ENCODE measurements around the gene SOX12. TPM values are rescaled to one million over a fixed set of nuclear protein-coding genes. Genes with fewer than 3 reads are reported as not detected.

The SOX12 gene
- total and polyA plus RNA-seq, 4 donors: 0.67 to 4.2 (median 1.7) TPM

- TF ChIP-seq REST (IDR thresholded peaks at IDR 0.05) (no peak), RXRA (IDR thresholded peaks at IDR 0.05) (no peak)
Observed at GRCh38 chr20:312866-313265, 12.5 kb upstream of the SOX12 start (continued).

GRCh38 chr20:313402-313801, 11.9 kb upstream of the SOX12 start:
- no peak overlapping the region for H3K4me3 ChIP-seq (ENCODE audit: low read depth in 1 of 3, low read length in 3 of 3)
- no peak overlapping the region for H3K9ac ChIP-seq (ENCODE audit: low read depth in 1 of 2, low read length in 2 of 2)
- no peaks in the 10 kb centered on the region for H3K36me3 ChIP-seq (ENCODE audit: control insufficient read depth in 4 of 4, insufficient read depth in 3 of 4, low read depth in 1 of 4, low read length in 3 of 4)
- H3K27me3 ChIP-seq (ENCODE audit: control insufficient read depth in 4 of 4, insufficient read depth in 4 of 4, low read length in 3 of 4): no peaks in the 10 kb centered on the region
- no peak overlapping the region for H3K27ac ChIP-seq (ENCODE audit: low read depth in 1 of 2, low read length in 2 of 2)
- H3K4me1 ChIP-seq (ENCODE audit: control insufficient read depth in 4 of 4, insufficient read depth in 4 of 4, low read length in 3 of 4): no peaks in the 10 kb centered on the region
- H3K9me3 ChIP-seq (ENCODE audit: control insufficient read depth in 4 of 4, low read length in 3 of 4): no peaks in the 10 kb centered on the region
- DNase-seq (ENCODE audit: low spot score): no peak
- WGBS: 87% methylated on average over 5 of the region's 5 CpGs
- TF ChIP-seq CTCF (IDR thresholded peaks at IDR 0.05; ENCODE audit: low read depth, low read length, missing input control) (no peak), REST (IDR thresholded peaks at IDR 0.05) (no peak), ZBTB33 (IDR thresholded peaks at IDR 0.05) (no peak), HNF4A (conservative IDR thresholded peaks at IDR 0.05) (no peak), FOXA1 (IDR thresholded peaks at IDR 0.05) (no peak), ATF3 (IDR thresholded peaks at IDR 0.05) (no peak)

GRCh38 chr20:313948-314347, 11.4 kb upstream of the SOX12 start:
- Histone ChIP-seq H3K9ac (ENCODE audit: low read depth in 1 of 2, low read length in 2 of 2) (no peak overlapping the region), H3K4me1 (ENCODE audit: control insufficient read depth in 4 of 4, insufficient read depth in 4 of 4, low read length in 3 of 4) (no peaks in the 10 kb centered on the region), H3K27me3 (ENCODE audit: control insufficient read depth in 4 of 4, insufficient read depth in 4 of 4, low read length in 3 of 4) (no peaks in the 10 kb centered on the region), H3K4me3 (ENCODE audit: low read depth in 1 of 3, low read length in 3 of 3) (no peak overlapping the region), H3K36me3 (ENCODE audit: control insufficient read depth in 4 of 4, insufficient read depth in 3 of 4, low read depth in 1 of 4, low read length in 3 of 4) (no peaks in the 10 kb centered on the region), H3K27ac (ENCODE audit: low read depth in 1 of 2, low read length in 2 of 2) (no peak overlapping the region), H3K9me3 (ENCODE audit: control insufficient read depth in 4 of 4, low read length in 3 of 4) (no peaks in the 10 kb centered on the region)
- DNase-seq (ENCODE audit: low spot score): no peak
- TF ChIP-seq ZBTB33 (IDR thresholded peaks at IDR 0.05) (no peak), NR2F2 (IDR thresholded peaks at IDR 0.05) (no peak), RAD21 (IDR thresholded peaks at IDR 0.05) (no peak), YY1 (IDR thresholded peaks at IDR 0.05) (no peak), REST (IDR thresholded peaks at IDR 0.05) (no peak), FOXA1 (IDR thresholded peaks at IDR 0.05) (no peak), JUND (IDR thresholded peaks at IDR 0.05) (no peak), SP1 (IDR thresholded peaks at IDR 0.05) (no peak)

Measured in liver (tissue), 9 donors.